HCT116 (cell line): ENCODE data around the gene FAM83G. TPM values are rescaled to one million over a fixed set of nuclear protein-coding genes. Genes with fewer than 3 reads are reported as not detected.

Source experiments
- ATAC-seq: fragments of 200-7000 bp; cut with Tn5 transposase; 2 replicates; pipeline ENCODE4 v1.9.1; 2020; ENCODE audit warnings: mild to moderate bottlenecking, moderate library complexity
- BruUV-seq: library from RNA; stranded (reverse); fragments of 400-500 nt; replicated peaks from 2 replicates; lab custom pipeline; 2021; lab: Mats Ljungman, UMichigan
- CTCF ChIA-PET: fragments of 300-600 bp; sonication (Branson Sonifier 250); formaldehyde crosslinking; loops from one replicate; lab custom pipeline; 2021; ENCODE audit warnings: antibody characterized with exemption; lab: Charles Lee
- POLR2A ChIA-PET: fragments of 300-600, 350-600 bp; sonication (Branson Sonifier 250); formaldehyde crosslinking; loops from one replicate; lab custom pipeline; 2021; ENCODE audit warnings: antibody characterized with exemption; lab: Charles Lee
- RAD21 ChIA-PET, 2 experiments: fragments of 300-600 bp; sonication (Branson Sonifier 250); formaldehyde crosslinking; loops; one replicate each; lab custom pipeline; 2023; ENCODE audit warnings: low total read pairs in 2 of 2; ENCODE audit not compliant: uncharacterized antibody in 2 of 2, unreplicated experiment in 2 of 2, low non-redundant PET in 1 of 2; lab: Charles Lee
- DNase-seq: peaks from one replicate; pipeline ENCODE4 v3.0.0-alpha.2; 2010; ENCODE audit warnings: low read depth, low spot score
- H2AFZ ChIP-seq: fragments of 200-600 bp; shearing (Covaris generic), sonication (generic); 2 replicates; pipeline ENCODE4 v1.6.1; 2017; ENCODE audit warnings: low read depth, mixed run types, mixed read lengths, antibody characterized with exemption, low read length; ENCODE audit not compliant: poor library complexity, severe bottlenecking
- H3K27ac ChIP-seq: 2 replicates; pipeline ENCODE4 v1.5.1; 2012; ENCODE audit warnings: low read depth, low read length
- H3K27me3 ChIP-seq: fragments of 200-600 bp; sonication (generic); 2 replicates; pipeline ENCODE4 v1.6.1; 2016; ENCODE audit warnings: mixed run types, low read length, mixed read lengths; ENCODE audit not compliant: insufficient read depth
- H3K36me3 ChIP-seq, 2 experiments: fragments of 200-500 bp in 1 of 2; fragments of 200-600 bp in 1 of 2; sonication (Bioruptor generic) in 1 of 2; sonication (generic) in 1 of 2; 2 replicates each; pipeline versions ENCODE4 v1.5.1 to v1.6.1; 2014 to 2016; ENCODE audit warnings: low read length in 2 of 2, inconsistent platforms in 1 of 2, mixed read lengths in 1 of 2, mixed run types in 1 of 2; ENCODE audit not compliant: insufficient read depth in 2 of 2, control insufficient read depth in 1 of 2
- H3K4me1 ChIP-seq, 2 experiments: fragments of 200-600 bp in 1 of 2; sonication (generic) in 1 of 2; 2 replicates each; pipeline versions ENCODE4 v1.5.1 to v1.6.1; 2012 to 2017; ENCODE audit warnings: low read length in 2 of 2, inconsistent platforms in 1 of 2, mild to moderate bottlenecking in 1 of 2, mixed read lengths in 1 of 2, mixed run types in 1 of 2, moderate library complexity in 1 of 2; ENCODE audit not compliant: insufficient read depth in 2 of 2, control insufficient read depth in 1 of 2
- H3K4me2 ChIP-seq: fragments of 200-600 bp; sonication (generic); 2 replicates; pipeline ENCODE4 v1.6.1; 2017; ENCODE audit warnings: mixed run types, low read length, mixed read lengths
- H3K4me3 ChIP-seq, 2 experiments: fragments of 200-600 bp in 1 of 2; sonication (generic) in 1 of 2; replicated peaks in 1 of 2; 2 replicates each; pipeline ENCODE4 v1.5.1; 2011 to 2016; ENCODE audit warnings: low read length in 2 of 2, control low read depth in 1 of 2, low read depth in 1 of 2, mild to moderate bottlenecking in 1 of 2, mixed read lengths in 1 of 2, mixed run types in 1 of 2
- H3K79me2 ChIP-seq: fragments of 200-600 bp; sonication (generic); 2 replicates; pipeline ENCODE4 v1.6.1; 2017; ENCODE audit warnings: mild to moderate bottlenecking, mixed run types, low read length, moderate library complexity, mixed read lengths; ENCODE audit not compliant: insufficient read depth
- H3K9ac ChIP-seq: fragments of 200-600 bp; sonication (generic); 2 replicates; pipeline ENCODE4 v1.6.1; 2016; ENCODE audit warnings: low read length, mixed read lengths
- H3K9me2 ChIP-seq: fragments of 200-600 bp; sonication (generic), shearing (Covaris generic); 2 replicates; pipeline ENCODE4 v1.6.1; 2017; ENCODE audit warnings: mixed run types, mild to moderate bottlenecking, moderate library complexity; ENCODE audit not compliant: insufficient read depth
- H3K9me3 ChIP-seq, 2 experiments: fragments of 200-500 bp in 1 of 2; fragments of 200-600 bp in 1 of 2; sonication (Bioruptor generic) in 1 of 2; sonication (generic) in 1 of 2; 2 replicates each; pipeline ENCODE4 v1.6.1; 2014 to 2017; ENCODE audit warnings: low read length in 2 of 2, mixed read lengths in 2 of 2, inconsistent platforms in 1 of 2, low read depth in 1 of 2, mild to moderate bottlenecking in 1 of 2, mixed run types in 1 of 2, moderate library complexity in 1 of 2; ENCODE audit not compliant: control insufficient read depth in 1 of 2, insufficient read depth in 1 of 2
- H4K20me1 ChIP-seq: fragments of 200-600 bp; sonication (generic), shearing (Covaris generic); 2 replicates; pipeline ENCODE4 v1.6.1; 2017; ENCODE audit warnings: mixed run types, mild to moderate bottlenecking, moderate library complexity; ENCODE audit not compliant: insufficient read depth
- EGR1 ChIP-seq: IDR thresholded peaks from 2 replicates; pipeline ENCODE4 v1.6.1; 2012; ENCODE audit warnings: low read depth
- ELF1 ChIP-seq: IDR thresholded peaks from 2 replicates; pipeline ENCODE4 v1.6.1; 2012; ENCODE audit warnings: low read depth, borderline replicate concordance
- EZH2 ChIP-seq: fragments of 200-600 bp; sonication (generic); IDR thresholded peaks from 2 replicates; pipeline ENCODE4 v1.6.1; 2017; ENCODE audit warnings: antibody characterized with exemption, mixed run types
- POLR2A ChIP-seq: IDR thresholded peaks from 2 replicates; pipeline ENCODE4 v1.7.0; 2011; ENCODE audit warnings: borderline replicate concordance; ENCODE audit not compliant: insufficient read depth, insufficient read length; ENCODE audit errors: extremely low read depth
- REST ChIP-seq: IDR thresholded peaks from 2 replicates; pipeline ENCODE4 v1.6.1; 2012; ENCODE audit warnings: low read depth
- TCF7L2 ChIP-seq: IDR thresholded peaks from 2 replicates; pipeline ENCODE4 v1.7.0; 2011; ENCODE audit warnings: borderline replicate concordance, inconsistent platforms; ENCODE audit not compliant: insufficient read depth, insufficient read length; ENCODE audit errors: extremely low read depth
- YY1 ChIP-seq: IDR thresholded peaks from 2 replicates; pipeline ENCODE4 v1.6.1; 2011; ENCODE audit warnings: low read length, low read depth, moderate library complexity, mild to moderate bottlenecking; ENCODE audit not compliant: insufficient replicate concordance; ENCODE audit errors: extremely low read depth
- intact Hi-C: fragments of 100-400 bp; cut with micrococcal nuclease; formaldehyde crosslinking; loops from 2 replicates; pipeline ENCODE4 v1.10.0; 2022
- total RNA-seq: library from RNA; stranded (reverse); gene quantifications from one replicate; pipeline ENCODE4 v1.2.1, GENCODE V29; 2021; ENCODE audit not compliant: unreplicated experiment
- TF ChIP-seq, protein P1 (sequence below): IDR thresholded peaks from 2 replicates; pipeline ENCODE4 v1.6.1; 2012

FAM83G gene
- total RNA-seq, 1 experiment from 2014 or later: 33.9 TPM

DNA sequence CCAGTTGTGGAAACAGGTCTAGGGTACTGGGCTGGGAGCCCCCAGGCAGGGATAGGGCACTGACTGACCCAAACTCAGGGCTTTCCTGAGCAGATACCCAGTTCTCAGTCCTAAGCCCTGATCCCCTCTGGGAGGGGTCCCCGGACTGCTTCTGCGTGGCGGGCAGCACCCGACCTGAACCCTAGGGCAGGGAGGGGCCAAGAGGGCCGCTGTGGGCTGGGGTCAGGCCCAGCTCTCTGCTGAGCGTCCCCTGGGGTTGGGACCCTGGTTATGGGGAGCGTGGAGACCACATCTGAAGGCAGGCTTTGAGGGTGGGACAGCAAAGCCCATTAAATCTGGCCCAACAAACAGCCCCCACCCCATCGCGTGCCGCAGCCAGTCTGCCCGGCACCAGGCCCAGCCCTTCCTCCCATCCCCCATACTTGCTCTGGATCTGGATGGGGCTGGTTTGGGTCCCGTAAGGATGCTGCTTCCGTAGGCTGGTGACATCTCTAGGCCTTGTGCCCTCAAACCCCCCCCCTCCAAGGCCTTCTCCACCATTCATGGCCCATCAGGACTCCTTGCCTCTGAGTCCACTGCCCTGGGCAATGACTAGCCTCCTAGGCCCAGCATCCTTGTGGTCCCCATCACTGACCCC is 691 bp upstream of the FAM83G start (continued):
- no peak for TF ChIP-seq REST
- TF ChIP-seq YY1: no peak
- TF ChIP-seq, all 23 proteins: peak for 1

DNA sequence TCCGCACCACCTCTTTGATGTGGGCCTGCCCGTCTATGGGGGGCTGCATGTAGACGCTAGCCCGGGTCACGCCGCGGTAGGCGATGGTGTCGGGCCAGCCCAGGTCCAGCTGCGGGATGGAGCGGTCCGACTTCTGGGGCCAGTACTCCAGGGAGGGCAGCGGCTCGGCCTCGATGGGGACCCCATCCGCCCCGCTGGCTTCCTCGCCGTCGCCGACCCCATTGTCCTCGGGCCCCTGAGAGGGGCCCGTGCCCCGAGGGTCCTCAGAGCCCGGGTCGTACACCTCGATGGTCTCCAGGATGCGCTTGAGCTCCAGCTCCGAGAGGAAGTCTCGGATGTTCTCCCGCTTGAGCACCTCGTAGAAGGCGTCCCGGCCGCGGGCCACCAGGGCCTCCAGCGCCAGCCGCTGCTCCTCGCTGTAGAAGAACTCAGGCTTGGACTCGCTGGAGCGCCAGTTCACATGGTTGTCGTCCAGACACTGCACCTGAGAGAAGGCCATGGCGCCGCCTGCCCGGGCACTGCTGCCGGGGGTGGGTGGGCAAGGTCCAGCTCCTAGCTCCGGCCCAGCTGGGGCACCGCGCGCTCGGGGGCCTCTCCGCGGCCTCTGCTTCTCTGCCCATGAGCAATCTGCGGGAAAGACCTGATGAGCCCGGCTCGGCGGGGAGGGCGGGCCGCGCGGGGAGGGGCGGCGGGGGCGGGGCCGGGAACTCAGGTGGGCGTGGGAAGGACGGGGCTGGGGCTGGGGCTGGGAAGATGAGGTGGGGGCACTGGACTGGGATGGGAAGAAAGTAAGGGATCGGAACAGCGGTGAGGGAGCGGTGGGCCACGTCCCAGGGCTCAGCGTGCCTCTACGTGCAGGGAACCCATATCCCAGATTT is 782 bp downstream of the FAM83G start:
- Histone ChIP-seq H3K9ac (peak overlapping the region; percentile 85), H3K4me1 (peaks cover 13 to 32% of the 10 kb centered on the region in 2 experiments; a peak in 3 of 4 replicates), H3K9me2 (no peaks in the 10 kb centered on the region), H3K4me3 (peak overlapping the region; percentile 83 to 84), H3K27ac (peak overlapping the region; percentile 78), H3K36me3 (peaks cover 9 to 42% of the 10 kb centered on the region in 2 experiments; a peak in 3 of 4 replicates), H3K9me3 (no peaks in the 10 kb centered on the region), H3K4me2 (peak overlapping the region; percentile 100), H3K27me3 (no peaks in the 10 kb centered on the region), H2AFZ (no peak overlapping the region), H4K20me1 (no peaks in the 10 kb centered on the region; the same call in 1 of the 2 replicates), H3K79me2 (peaks cover 53% of the 10 kb centered on the region)
- intact Hi-C loops: no loop called here
- POLR2A ChIA-PET: no interaction called here
- TF ChIP-seq, protein P1, sequence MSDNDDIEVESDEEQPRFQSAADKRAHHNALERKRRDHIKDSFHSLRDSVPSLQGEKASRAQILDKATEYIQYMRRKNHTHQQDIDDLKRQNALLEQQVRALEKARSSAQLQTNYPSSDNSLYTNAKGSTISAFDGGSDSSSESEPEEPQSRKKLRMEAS: no peak
- TF ChIP-seq ELF1: no peak
- TF ChIP-seq TCF7L2: no peak
- no peak for TF ChIP-seq EGR1
- TF ChIP-seq POLR2A: no peak
- TF ChIP-seq EZH2: no peak
- no TSS peak for BruUV-seq
- CTCF ChIA-PET: no interaction called here
- RAD21 ChIA-PET: no interaction called here
- peak; percentile 69 for ATAC-seq
- no peak for DNase-seq
